ENCODE measurements around the gene TESK2.
A peak's percentile ranks its signal among the peaks of the same experiment; 100 is the strongest.

The TESK2 gene

GRCh38 chr1:45512641-45513054, 21.7 kb upstream of the TESK2 start:
- no peak for TF ChIP-seq POLR2AphosphoS5 (IDR thresholded peaks at IDR 0.05; ENCODE audit: borderline replicate concordance, low read depth, low read length)
- Histone ChIP-seq H3K36me3 (ENCODE audit: insufficient read depth, low read length) (peaks cover 92% of the 10 kb centered on the region), H3K27ac (no peak overlapping the region), H3K9ac (ENCODE audit: insufficient read length) (no peak overlapping the region), H3K4me3 (no peak overlapping the region), H3K9me3 (ENCODE audit: low read depth, low read length) (no peaks in the 10 kb centered on the region)
- no peak for DNase-seq (ENCODE audit: low read depth, low spot score)

GRCh38 chr1:45510972-45511527, 20.1 kb upstream of the TESK2 start:
- DNase-seq (ENCODE audit: low read depth, low spot score): no peak
- Histone ChIP-seq H3K9ac (ENCODE audit: insufficient read length) (no peak overlapping the region), H3K9me3 (ENCODE audit: low read depth, low read length) (no peaks in the 10 kb centered on the region), H3K27ac (0 out of 2 replicates have a peak overlapping the region, but pooled peaks have one; percentile 25), H3K4me3 (no peak overlapping the region), H3K36me3 (ENCODE audit: insufficient read depth, low read length) (peaks cover 78% of the 10 kb centered on the region)
- no peak for TF ChIP-seq POLR2AphosphoS5 (IDR thresholded peaks at IDR 0.05; ENCODE audit: borderline replicate concordance, low read depth, low read length)

- no peak for DNase-seq (ENCODE audit: low read depth, low spot score)
- peaks cover 72% of the 10 kb centered on the region for H3K36me3 ChIP-seq (ENCODE audit: insufficient read depth, low read length)
- TF ChIP-seq POLR2AphosphoS5 (IDR thresholded peaks at IDR 0.05; ENCODE audit: borderline replicate concordance, low read depth, low read length) (no peak; the same call in 1 of the 2 replicates), EZH2 (IDR thresholded peaks at IDR 0.05) (no peak), FOXP2 (optimal IDR thresholded peaks at IDR 0.05; ENCODE audit: control extremely low read depth, extremely low read length, insufficient read depth) (no peak)
- H3K9ac ChIP-seq (ENCODE audit: insufficient read length): no peak overlapping the region
- H3K27ac ChIP-seq: 0 out of 2 replicates have a peak overlapping the region, but pooled peaks have one; percentile 25
- H3K4me3 ChIP-seq: no peak overlapping the region
- H3K9me3 ChIP-seq (ENCODE audit: low read depth, low read length): no peaks in the 10 kb centered on the region
Observed at GRCh38 chr1:45510036-45510971, 19.3 kb upstream of the TESK2 start.

- no peak overlapping the region for H3K4me3 ChIP-seq
- H3K27ac ChIP-seq: peak overlapping the region; percentile 50
- TF ChIP-seq POLR2AphosphoS5 (IDR thresholded peaks at IDR 0.05; ENCODE audit: borderline replicate concordance, low read depth, low read length) (peak; percentile 50), EZH2 (IDR thresholded peaks at IDR 0.05) (no peak)
- H3K36me3 ChIP-seq (ENCODE audit: insufficient read depth, low read length): peaks cover 55% of the 10 kb centered on the region
- H3K9ac ChIP-seq (ENCODE audit: insufficient read length): no peak overlapping the region
- no peak for DNase-seq (ENCODE audit: low read depth, low spot score)
- H3K9me3 ChIP-seq (ENCODE audit: low read depth, low read length): no peaks in the 10 kb centered on the region
Observed at GRCh38 chr1:45508295-45509151, 17.6 kb upstream of the TESK2 start.

- TF ChIP-seq FOXP2 (optimal IDR thresholded peaks at IDR 0.05; ENCODE audit: control extremely low read depth, extremely low read length, insufficient read depth): no peak
- TF ChIP-seq EZH2 (IDR thresholded peaks at IDR 0.05): no peak
- no peak for TF ChIP-seq POLR2AphosphoS5 (IDR thresholded peaks at IDR 0.05; ENCODE audit: borderline replicate concordance, low read depth, low read length)
- no peaks in the 10 kb centered on the region for H3K9me3 ChIP-seq (ENCODE audit: low read depth, low read length)
Observed at GRCh38 chr1:45507893-45508292, 16.9 kb upstream of the TESK2 start.

GRCh38 chr1:45507195-45507594, 16.2 kb upstream of the TESK2 start:
- no peak for DNase-seq (ENCODE audit: low read depth, low spot score)
- TF ChIP-seq FOXP2 (optimal IDR thresholded peaks at IDR 0.05; ENCODE audit: control extremely low read depth, extremely low read length, insufficient read depth) (no peak), POLR2AphosphoS5 (IDR thresholded peaks at IDR 0.05; ENCODE audit: borderline replicate concordance, low read depth, low read length) (no peak), EZH2 (IDR thresholded peaks at IDR 0.05) (no peak)
- Histone ChIP-seq H3K9me3 (ENCODE audit: low read depth, low read length) (no peaks in the 10 kb centered on the region), H3K27ac (0 out of 2 replicates have a peak overlapping the region, but pooled peaks have one; percentile 50), H3K4me3 (no peak overlapping the region), H3K9ac (ENCODE audit: insufficient read length) (no peak overlapping the region), H3K36me3 (ENCODE audit: insufficient read depth, low read length) (peaks cover 41% of the 10 kb centered on the region)

More at GRCh38 chr1:45507893-45508292, 16.9 kb upstream of the TESK2 start:
- Histone ChIP-seq H3K27ac (peak overlapping the region; percentile 50; the same call in 1 of the 2 replicates), H3K4me3 (no peak overlapping the region), H3K9ac (ENCODE audit: insufficient read length) (no peak overlapping the region), H3K36me3 (ENCODE audit: insufficient read depth, low read length) (peaks cover 48% of the 10 kb centered on the region)
- DNase-seq (ENCODE audit: low read depth, low spot score): no peak

GRCh38 chr1:45503462-45504360, 12.7 kb upstream of the TESK2 start:
- H3K9me3 ChIP-seq (ENCODE audit: low read depth, low read length): no peaks in the 10 kb centered on the region
- no peak overlapping the region for H3K27ac ChIP-seq
- peaks cover 11% of the 10 kb centered on the region; the same call in 1 of the 2 replicates for H3K36me3 ChIP-seq (ENCODE audit: insufficient read depth, low read length)
- H3K4me3 ChIP-seq: no peak overlapping the region
- DNase-seq (ENCODE audit: low read depth, low spot score): no peak
- no peak for TF ChIP-seq FOXP2 (optimal IDR thresholded peaks at IDR 0.05; ENCODE audit: control extremely low read depth, extremely low read length, insufficient read depth)
- TF ChIP-seq EZH2 (IDR thresholded peaks at IDR 0.05): no peak
- TF ChIP-seq POLR2AphosphoS5 (IDR thresholded peaks at IDR 0.05; ENCODE audit: borderline replicate concordance, low read depth, low read length): no peak
- H3K9ac ChIP-seq (ENCODE audit: insufficient read length): no peak overlapping the region
